H1 (cell line): ENCODE measurements around the gene LCN9. TPM values are rescaled to one million over a fixed set of nuclear protein-coding genes. Genes with fewer than 3 reads are reported as not detected.

Source experiments
- CTCF ChIA-PET: fragments of 300-600 bp; sonication (Branson Sonifier 250); formaldehyde crosslinking; loops from one replicate; lab custom pipeline; 2021; ENCODE audit not compliant: partially characterized antibody; lab: Charles Lee
- POLR2A ChIA-PET: fragments of 300-600 bp; sonication (Branson Sonifier 250); formaldehyde crosslinking; loops from one replicate; lab custom pipeline; 2021; ENCODE audit warnings: inconsistent platforms; ENCODE audit not compliant: partially characterized antibody; lab: Charles Lee
- DNase-seq, 2 experiments: peaks; one replicate each; pipeline versions ENCODE4 v3.0.0 to v3.0.0-alpha.2; 2010 to 2022; ENCODE audit warnings: low spot score in 2 of 2, low read depth in 1 of 2, mixed read lengths in 1 of 2
- FAIRE-seq: peaks from 2 replicates; lab custom pipeline; 2011; peaks lifted over from hg19 to GRCh38; lab: Jason Lieb, UNC
- H2AFZ ChIP-seq: 2 replicates; pipeline ENCODE4 v1.8.1; 2012; ENCODE audit warnings: low read length, inconsistent platforms
- H2AK5ac ChIP-seq: 2 replicates; pipeline ENCODE4 v1.6.1; 2013; ENCODE audit warnings: low read depth, low read length
- H2BK120ac ChIP-seq: replicated peaks from 2 replicates; pipeline ENCODE3; 2013; ENCODE audit warnings: low read depth, low read length, inconsistent platforms
- H2BK12ac ChIP-seq: 2 replicates; pipeline ENCODE4 v1.6.1; 2013; ENCODE audit warnings: low read depth, low read length
- H2BK15ac ChIP-seq: 2 replicates; pipeline ENCODE4 v1.6.1; 2013; ENCODE audit warnings: low read length
- H2BK20ac ChIP-seq: 2 replicates; pipeline ENCODE4 v1.6.1; 2013; ENCODE audit warnings: low read length
- H2BK5ac ChIP-seq: 2 replicates; pipeline ENCODE4 v1.6.1; 2013; ENCODE audit warnings: low read depth, low read length
- H3K14ac ChIP-seq: 2 replicates; pipeline ENCODE4 v1.6.1; 2013; ENCODE audit warnings: inconsistent platforms; ENCODE audit not compliant: insufficient read length
- H3K18ac ChIP-seq: 2 replicates; pipeline ENCODE4 v1.6.1; 2013; ENCODE audit warnings: low read length; ENCODE audit errors: extremely low read depth
- H3K23ac ChIP-seq: 2 replicates; pipeline ENCODE4 v1.6.1; 2013; ENCODE audit warnings: inconsistent platforms; ENCODE audit not compliant: insufficient read length
- H3K23me2 ChIP-seq: 2 replicates; pipeline ENCODE4 v1.6.1; 2013; ENCODE audit warnings: low read depth, low read length
- H3K27ac ChIP-seq: 2 replicates; pipeline ENCODE4 v1.6.1; 2011; ENCODE audit warnings: low read depth, low read length, inconsistent platforms
- H3K27me3 ChIP-seq, 4 experiments: replicated peaks in 1 of 4; 1 replicate in 1 of 4; 2 replicates in 3 of 4; pipeline versions ENCODE4 v1.6.1 to v1.8.1; 2011 to 2013; ENCODE audit warnings: low read length in 3 of 4, mild to moderate bottlenecking in 3 of 4, inconsistent platforms in 2 of 4, mixed read lengths in 2 of 4, moderate library complexity in 1 of 4; ENCODE audit not compliant: control insufficient read depth in 3 of 4, insufficient read depth in 3 of 4; ENCODE audit errors: extremely low read depth in 1 of 4
- H3K36me3 ChIP-seq, 4 experiments: 2 replicates each; pipeline versions ENCODE4 v1.6.1 to v1.8.1; 2011 to 2013; ENCODE audit warnings: mild to moderate bottlenecking in 4 of 4, low read length in 3 of 4, moderate library complexity in 2 of 4, control low read depth in 1 of 4, inconsistent platforms in 1 of 4; ENCODE audit not compliant: insufficient read depth in 4 of 4, control insufficient read depth in 2 of 4
- H3K4ac ChIP-seq: replicated peaks from 2 replicates; pipeline ENCODE3; 2013; ENCODE audit warnings: low read length, low read depth, mixed read lengths, inconsistent platforms; ENCODE audit not compliant: insufficient read length
- H3K4me1 ChIP-seq, 4 experiments: replicated peaks in 1 of 4; 1 replicate in 1 of 4; 2 replicates in 3 of 4; pipeline versions ENCODE4 v1.6.1 to v1.8.1; 2011 to 2013; ENCODE audit warnings: low read length in 3 of 4, inconsistent platforms in 2 of 4, mixed read lengths in 1 of 4; ENCODE audit not compliant: insufficient read depth in 4 of 4, control insufficient read depth in 3 of 4
- H3K4me2 ChIP-seq, 2 experiments: 2 replicates each; pipeline versions ENCODE4 v1.6.1 to v1.8.1; 2011 to 2013; ENCODE audit warnings: low read depth in 2 of 2, low read length in 2 of 2, control low read depth in 1 of 2, inconsistent platforms in 1 of 2, mild to moderate bottlenecking in 1 of 2; ENCODE audit not compliant: insufficient read depth in 1 of 2
- H3K4me3 ChIP-seq, 4 experiments: fragments of 200-600, 300-600 bp in 1 of 4; sonication (generic), shearing (Covaris generic), sonication (Bioruptor Twin) in 1 of 4; 2 replicates each; pipeline versions ENCODE4 v1.5.1 to v1.8.1; 2011 to 2016; ENCODE audit warnings: low read length in 4 of 4, low read depth in 3 of 4, control low read depth in 2 of 4, inconsistent platforms in 2 of 4, mild to moderate bottlenecking in 2 of 4, mixed read lengths in 1 of 4, moderate library complexity in 1 of 4; ENCODE audit not compliant: insufficient read depth in 2 of 4; ENCODE audit errors: extremely low read depth in 1 of 4
- H3K56ac ChIP-seq: replicated peaks from 2 replicates; pipeline ENCODE3; 2013; ENCODE audit warnings: low read depth, mild to moderate bottlenecking, mixed read lengths, low read length, inconsistent platforms; ENCODE audit not compliant: insufficient read length
- H3K79me1 ChIP-seq: 2 replicates; pipeline ENCODE4 v1.6.1; 2013; ENCODE audit warnings: low read depth, low read length, control low read depth
- H3K79me2 ChIP-seq, 2 experiments: 2 replicates each; pipeline versions ENCODE4 v1.6.1 to v1.8.1; 2012 to 2013; ENCODE audit warnings: low read length in 2 of 2, mild to moderate bottlenecking in 2 of 2, inconsistent platforms in 1 of 2; ENCODE audit not compliant: insufficient read depth in 2 of 2, control insufficient read depth in 1 of 2
- H3K9ac ChIP-seq, 4 experiments: replicated peaks in 1 of 4; 1 replicate in 1 of 4; 2 replicates in 3 of 4; pipeline versions ENCODE4 v1.6.1 to v1.8.1; 2011 to 2013; ENCODE audit warnings: low read depth in 3 of 4, low read length in 3 of 4, control low read depth in 2 of 4, mild to moderate bottlenecking in 2 of 4, moderate library complexity in 2 of 4, inconsistent platforms in 1 of 4; ENCODE audit errors: extremely low read depth in 1 of 4
- H3K9me3 ChIP-seq, 2 experiments: 2 replicates each; pipeline versions ENCODE4 v1.6.1 to v1.8.1; 2012 to 2013; ENCODE audit warnings: mild to moderate bottlenecking in 2 of 2, moderate library complexity in 2 of 2, control low read depth in 1 of 2, inconsistent platforms in 1 of 2, low read depth in 1 of 2, low read length in 1 of 2, mixed read lengths in 1 of 2; ENCODE audit not compliant: insufficient read depth in 2 of 2
- H4K20me1 ChIP-seq, 2 experiments: replicated peaks in 1 of 2; 2 replicates each; pipeline versions ENCODE3 to v1.8.1; 2011 to 2013; ENCODE audit warnings: inconsistent platforms in 2 of 2, low read length in 2 of 2, mild to moderate bottlenecking in 1 of 2; ENCODE audit not compliant: insufficient read depth in 2 of 2, control insufficient read depth in 1 of 2
- H4K5ac ChIP-seq: 2 replicates; pipeline ENCODE4 v1.6.1; 2013; ENCODE audit warnings: low read length, low read depth, mixed read lengths, inconsistent platforms; ENCODE audit not compliant: insufficient read length
- H4K8ac ChIP-seq: 2 replicates; pipeline ENCODE4 v1.8.0; 2013; ENCODE audit warnings: mild to moderate bottlenecking, moderate library complexity, low read length, inconsistent platforms; ENCODE audit not compliant: insufficient read depth; ENCODE audit errors: extremely low read depth
- H4K91ac ChIP-seq: replicated peaks from 2 replicates; pipeline ENCODE3; 2013; ENCODE audit warnings: low read length, mixed read lengths, inconsistent platforms; ENCODE audit not compliant: insufficient read length
- BACH1 ChIP-seq: IDR thresholded peaks from 2 replicates; pipeline ENCODE4 v1.6.1; 2012; ENCODE audit warnings: low read length, improper control_type of control experiment
- HDAC2 ChIP-seq, 2 experiments: fragments of 300-600 bp in 1 of 2; sonication (generic) in 1 of 2; IDR thresholded peaks; 2 replicates each; pipeline ENCODE4 v1.6.1; 2011 to 2012; ENCODE audit warnings: low read depth in 2 of 2, low read length in 2 of 2, mild to moderate bottlenecking in 2 of 2, moderate library complexity in 2 of 2, borderline replicate concordance in 1 of 2, inconsistent platforms in 1 of 2
- HDAC6 ChIP-seq: IDR thresholded peaks from one replicate; pipeline ENCODE4 v1.7.1; 2012; ENCODE audit warnings: low read depth, mild to moderate bottlenecking, inconsistent platforms, low read length, moderate library complexity
- JUN ChIP-seq: IDR thresholded peaks from 2 replicates; pipeline ENCODE4 v1.6.1; 2011; ENCODE audit warnings: low read depth, mild to moderate bottlenecking, improper control_type of control experiment, low read length
- KDM1A ChIP-seq: fragments of 200-600, 300-600 bp; sonication (generic); IDR thresholded peaks from 2 replicates; pipeline ENCODE4 v1.7.1; 2016; ENCODE audit warnings: mild to moderate bottlenecking, low read length, borderline replicate concordance
- NANOG ChIP-seq: IDR thresholded peaks from 2 replicates; pipeline ENCODE4 v1.6.1; 2011; ENCODE audit warnings: low read length, low read depth, mild to moderate bottlenecking, inconsistent platforms; ENCODE audit not compliant: insufficient read depth, poor library complexity, severe bottlenecking
- POLR2AphosphoS5 ChIP-seq: IDR thresholded peaks from 2 replicates; pipeline ENCODE4 v1.6.1; 2011; ENCODE audit warnings: low read depth, low read length
- RXRA ChIP-seq: IDR thresholded peaks from 2 replicates; pipeline ENCODE4 v1.6.1; 2011; ENCODE audit warnings: low read depth, mild to moderate bottlenecking, low read length, moderate library complexity; ENCODE audit not compliant: insufficient read depth
- SIN3A ChIP-seq, 2 experiments: IDR thresholded peaks in 1 of 2; conservative IDR thresholded peaks in 1 of 2; 2 replicates each; pipeline ENCODE4 v1.6.1; 2011 to 2012; ENCODE audit warnings: low read length in 2 of 2, improper control_type of control experiment in 1 of 2, low read depth in 1 of 2, mild to moderate bottlenecking in 1 of 2
- SP1 ChIP-seq: IDR thresholded peaks from 2 replicates; pipeline ENCODE4 v1.6.1; 2011; ENCODE audit warnings: low read depth, low read length
- SP2 ChIP-seq: IDR thresholded peaks from 2 replicates; pipeline ENCODE4 v1.6.1; 2012; ENCODE audit warnings: mild to moderate bottlenecking, low read length, inconsistent platforms
- TAF7 ChIP-seq: optimal IDR thresholded peaks from 2 replicates; pipeline ENCODE3; 2011; ENCODE audit warnings: low read depth, mild to moderate bottlenecking, inconsistent platforms, low read length, moderate library complexity, borderline replicate concordance
- TCF12 ChIP-seq: IDR thresholded peaks from 2 replicates; pipeline ENCODE4 v1.6.1; 2011; ENCODE audit warnings: low read depth, mild to moderate bottlenecking, low read length
- WGBS, 2 experiments: shearing (Covaris generic) in 1 of 2; methylation state at CpG; one replicate each; pipeline versions ENCODE4 v1.1.6 to v1.1.7; 2013 to 2015; ENCODE audit warnings: low lambda C conversion rate in 2 of 2, mixed read lengths in 2 of 2, inconsistent platforms in 1 of 2, low coverage in 1 of 2, missing lambda C conversion rate in 1 of 2; ENCODE audit not compliant: insufficient replicate concordance in 2 of 2, insufficient coverage in 1 of 2, insufficient read length in 1 of 2; ENCODE audit errors: extremely low coverage in 1 of 2, missing lambda C conversion rate in 1 of 2; 5-methylcytosine and 5-hydroxymethylcytosine counted together
- polyA plus RNA-seq, 7 experiments: library from polyadenylated mRNA; depleted of rRNA in 3 of 7; stranded (reverse) in 5 of 7; unstranded in 2 of 7; fragments of >200 nt in 5 of 7; fragments of 200-250 nt in 2 of 7; gene quantifications; 1 replicate in 5 of 7; 2 replicates in 1 of 7; 4 replicates in 1 of 7; pipeline versions ENCODE4 v1.2.1 to v1.2.3, GENCODE V29; 2011 to 2013; ENCODE audit warnings: missing spikeins in 2 of 7, mixed read lengths in 2 of 7
- total RNA-seq: library from RNA; stranded (reverse); fragmentation: NEBNext Ultra II Directional; extraction: Animal tissue kit (Norgen Biotek cat#: 25700); gene quantifications from 2 replicates; pipeline ENCODE4 v1.2.1, GENCODE V29; 2021
- TF ChIP-seq, protein P1 (sequence below): IDR thresholded peaks from 2 replicates; pipeline ENCODE4 v1.6.1; 2012; ENCODE audit warnings: inconsistent platforms

The LCN9 gene
- total and polyA plus RNA-seq, 2 of the 8 experiments (the other 6 are each of a cell fraction or from before 2014, with no cell fraction given) = 2.3 to 3.1 TPM

DNA sequence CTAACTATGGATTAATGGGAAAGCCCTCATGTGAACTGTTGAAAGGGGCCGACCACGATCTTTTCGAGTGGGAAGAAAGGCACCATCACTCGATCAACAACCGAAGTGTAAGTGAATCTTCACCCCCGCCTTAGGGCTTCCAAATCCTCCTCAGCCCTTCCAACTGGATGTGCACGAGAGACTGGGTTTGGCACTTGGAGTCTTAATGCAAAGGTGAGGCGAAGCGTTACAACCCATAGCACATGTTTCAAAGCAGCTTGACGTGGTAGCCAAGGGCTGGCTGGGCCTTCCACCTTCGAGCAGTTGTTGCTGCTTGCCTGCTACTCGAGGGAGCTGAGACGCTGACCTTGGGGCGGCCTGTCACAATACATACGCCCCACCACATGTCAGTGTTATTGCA, 5.7 kb upstream of the LCN9 start:
- no peak overlapping the region for H3K14ac ChIP-seq
- no peak overlapping the region for H2BK20ac ChIP-seq
- H4K20me1 ChIP-seq = no peaks in the 10 kb centered on the region
- POLR2A ChIA-PET = interaction anchor here (1.4 to 1.6 kb wide), 2 partner anchors 9 to 10 kb away, joined by 3 to 10 read pairs; no protein-coding TSS in a partner anchor
- no peak overlapping the region for H3K23ac ChIP-seq
- no peaks in the 10 kb centered on the region for H3K79me1 ChIP-seq
- H3K9me3 ChIP-seq = peaks cover 47 to 57% of the 10 kb centered on the region in 2 experiments
- H4K8ac ChIP-seq = no peak overlapping the region
- H2AFZ ChIP-seq = no peak overlapping the region
- H3K36me3 ChIP-seq = peaks cover 0 to 53% (median 4%) of the 10 kb centered on the region in 4 experiments; a peak in 5 of 8 replicates
- no peak overlapping the region for H3K4ac ChIP-seq
- H2BK120ac ChIP-seq = no peak overlapping the region
- CTCF ChIA-PET = interaction anchor here (0.7 to 1.6 kb wide), 2 partner anchors 10 to 54 kb away, joined by 3 read pairs; no protein-coding TSS in a partner anchor
- DNase-seq = no peak
- H4K91ac ChIP-seq = no peak overlapping the region
- no peaks in the 10 kb centered on the region for H3K23me2 ChIP-seq
- no peak for FAIRE-seq
- no peak overlapping the region for H2BK5ac ChIP-seq
- WGBS, 2 experiments = 91% methylated on average over 15 of the region's 15 CpGs; no CpG with 5 or more reads in 1 of the 2 experiments
- no peak overlapping the region for H4K5ac ChIP-seq
- H3K56ac ChIP-seq = no peak overlapping the region
- H3K27ac ChIP-seq = no peak overlapping the region
- H2AK5ac ChIP-seq = no peak overlapping the region
- H3K9ac ChIP-seq = no peak overlapping the region
- no peaks in the 10 kb centered on the region for H3K27me3 ChIP-seq
- H3K4me3 ChIP-seq = no peak overlapping the region
- no peaks in the 10 kb centered on the region for H3K79me2 ChIP-seq
- no peak overlapping the region for H3K4me2 ChIP-seq
- peaks cover 0 to 5% (median 2%) of the 10 kb centered on the region in 4 experiments; a peak in 3 of 7 replicates for H3K4me1 ChIP-seq
- H2BK12ac ChIP-seq = no peak overlapping the region
- no peak overlapping the region for H2BK15ac ChIP-seq
- H3K18ac ChIP-seq = no peak overlapping the region
- TF ChIP-seq TAF7 (no peak), NANOG (no peak), BACH1 (no peak), SIN3A (conservative IDR thresholded peaks at IDR 0.05 in 1 of 2, IDR thresholded peaks at IDR 0.05 in 1 of 2; ENCODE audit: low read depth in 1 of 2, low read length in 2 of 2) (no peak), HDAC6 (no peak), JUN (no peak), TCF12 (no peak), SP2 (no peak), KDM1A (no peak), RXRA (no peak), SP1 (no peak), POLR2AphosphoS5 (no peak), HDAC2 (IDR thresholded peaks at IDR 0.05; ENCODE audit: borderline replicate concordance in 1 of 2, low read depth in 2 of 2, low read length in 2 of 2) (no peak)
- TF ChIP-seq, protein P1, sequence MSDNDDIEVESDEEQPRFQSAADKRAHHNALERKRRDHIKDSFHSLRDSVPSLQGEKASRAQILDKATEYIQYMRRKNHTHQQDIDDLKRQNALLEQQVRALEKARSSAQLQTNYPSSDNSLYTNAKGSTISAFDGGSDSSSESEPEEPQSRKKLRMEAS = no peak
